Raji (cell line): Measurements from ENCODE around the gene DRC7.

Experiments
- POLR2A ChIP-seq: IDR thresholded peaks from 2 replicates; pipeline ENCODE4 v1.6.1; 2011; ENCODE audit warnings: low read depth, low read length, control low read depth; ENCODE audit not compliant: insufficient read depth

DRC7 gene

GRCh38 chr16:57775661-57776469 is 81.3 kb downstream of the DRC7 start:
- no peak for TF ChIP-seq POLR2A

GRCh38 chr16:57778658-57779057 is 84.1 kb downstream of the DRC7 start:
- TF ChIP-seq POLR2A: no peak

DNA sequence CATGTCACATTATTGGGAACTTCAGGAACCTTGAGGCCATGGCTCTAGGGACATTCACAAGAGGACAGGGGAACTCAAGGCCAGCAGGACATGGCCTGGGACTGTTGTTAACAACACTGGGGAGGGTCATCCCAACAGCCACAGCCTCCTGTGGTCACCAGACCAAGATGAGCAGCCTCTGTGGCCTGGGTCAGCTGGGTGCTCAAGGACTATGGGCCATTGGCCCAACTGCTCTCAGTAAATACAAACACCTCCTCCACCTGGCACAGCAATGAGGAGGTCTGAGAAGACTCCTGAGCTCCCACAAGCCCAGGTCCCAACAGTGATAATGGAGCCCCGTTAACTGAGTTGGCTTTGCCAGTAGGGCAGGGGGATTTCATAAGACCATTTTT is 86.7 kb downstream of the DRC7 start:
- TF ChIP-seq POLR2A: no peak
